ENCODE measurements around the gene PSD4.

The PSD4 gene

DNA sequence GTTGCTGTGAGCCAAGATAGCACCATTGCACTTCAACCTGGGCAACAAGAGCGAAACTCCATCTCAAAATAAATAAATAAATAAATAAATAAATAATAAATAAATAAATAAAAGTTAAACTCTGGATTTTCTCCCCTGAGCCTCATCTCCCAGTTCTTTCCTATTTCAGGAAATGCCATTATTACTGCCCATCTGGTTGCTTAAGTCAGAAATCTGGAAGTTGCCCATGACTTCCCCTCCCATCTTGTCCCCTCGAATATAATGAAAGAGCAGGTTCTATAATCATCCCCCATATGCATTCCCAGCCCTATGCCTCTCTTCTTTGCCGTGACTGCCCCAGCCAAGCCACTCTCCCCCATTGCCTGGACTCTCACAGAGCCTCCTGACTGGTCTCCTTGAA, 4.2 kb upstream of the PSD4 start:
- no peak for DNase-seq

DNA sequence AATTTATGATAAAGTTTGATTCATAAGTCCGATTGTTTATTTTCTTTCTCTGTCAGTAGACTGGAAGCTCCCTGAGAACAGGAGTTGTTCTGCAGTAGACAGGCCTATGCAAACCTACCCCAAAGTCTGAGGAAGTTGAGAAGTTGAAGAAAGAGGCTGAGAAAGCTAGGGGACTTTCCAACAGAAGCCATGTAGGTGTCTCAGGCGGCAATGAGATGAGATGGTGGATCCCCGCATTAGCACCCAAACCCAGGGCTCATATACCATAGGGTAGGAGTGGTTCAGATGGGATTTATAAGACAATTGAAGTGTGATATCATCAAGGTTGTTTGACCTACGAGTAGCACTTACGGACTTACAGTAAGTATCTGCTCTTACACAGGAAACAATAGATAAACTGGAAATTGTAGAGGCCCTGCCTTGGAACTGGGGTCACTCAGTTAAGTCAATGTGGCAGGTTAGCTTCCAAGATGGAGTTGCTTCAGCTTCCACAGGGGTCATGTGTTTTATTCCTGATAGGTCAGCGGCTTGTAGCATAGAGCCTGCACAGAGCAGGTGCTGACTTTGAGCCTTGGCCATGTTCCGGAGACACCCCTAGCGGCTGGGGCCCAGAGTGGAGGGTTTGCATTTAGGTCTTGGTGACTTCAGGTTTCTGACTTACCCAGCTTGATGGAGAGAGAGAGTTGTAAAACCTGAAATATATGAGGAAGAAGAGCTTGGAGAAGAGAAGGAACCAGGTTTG, 2.3 kb upstream of the PSD4 start:
- no peak for DNase-seq

DNA sequence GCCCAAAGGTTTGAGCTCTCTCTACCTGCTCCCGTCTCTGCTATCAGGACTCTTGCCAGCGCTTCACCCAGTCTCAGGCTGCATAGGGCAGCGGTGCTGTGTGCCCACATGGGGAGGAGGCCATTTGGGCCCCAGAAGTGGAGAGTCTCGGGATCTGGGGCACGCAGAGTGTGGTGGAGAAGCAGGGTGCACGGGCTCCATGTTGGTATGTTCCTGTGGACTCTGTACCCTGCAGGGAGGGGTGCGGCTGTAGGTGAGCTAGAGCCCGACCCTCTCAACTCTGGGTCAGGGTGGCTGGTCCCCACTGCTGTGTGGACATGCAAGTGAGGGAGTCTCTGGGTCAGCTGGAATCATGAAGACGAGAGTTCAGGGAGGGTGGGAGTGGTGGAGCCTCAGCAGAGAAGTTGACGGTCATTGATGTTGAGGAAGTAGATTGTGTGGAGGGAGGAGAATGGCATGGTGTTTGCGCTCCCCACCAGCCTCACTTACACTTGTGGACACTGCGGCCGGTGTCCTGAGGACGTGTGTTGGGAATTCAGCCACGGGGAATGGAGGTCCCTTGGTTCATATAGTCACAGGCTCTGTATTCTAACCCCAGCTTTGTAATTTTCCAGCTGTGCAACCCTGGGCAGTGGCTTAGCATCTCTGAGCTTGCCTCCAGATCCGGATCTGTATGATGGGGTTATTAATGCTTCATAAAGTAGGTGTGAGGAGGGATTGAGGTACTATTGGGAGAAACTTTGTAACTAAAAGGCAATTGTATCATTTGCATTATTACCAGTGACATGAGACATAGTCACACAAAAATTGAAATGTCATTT, 840 bp upstream of the PSD4 start:
- DNase-seq = no peak

DNA sequence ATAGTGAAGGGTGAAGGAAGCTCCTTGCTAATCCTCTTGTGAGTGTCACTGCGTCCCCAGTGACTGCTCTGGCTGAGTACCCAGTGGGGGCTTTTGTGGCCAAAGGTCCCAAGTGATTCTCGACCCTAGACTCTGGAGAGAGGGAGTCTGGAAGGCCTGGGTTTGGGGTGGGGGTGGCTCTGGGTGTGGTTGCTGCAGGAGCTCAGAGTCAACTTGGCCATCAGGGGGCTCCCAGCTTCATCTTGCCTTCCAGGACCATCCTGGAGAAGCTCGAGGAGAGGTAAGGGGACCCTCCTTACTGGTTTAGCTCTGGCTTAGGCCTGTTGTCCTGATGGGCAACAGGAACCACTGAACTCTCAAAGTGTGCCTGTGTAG, 592 bp downstream of the PSD4 start:
- no peak for DNase-seq

DNA sequence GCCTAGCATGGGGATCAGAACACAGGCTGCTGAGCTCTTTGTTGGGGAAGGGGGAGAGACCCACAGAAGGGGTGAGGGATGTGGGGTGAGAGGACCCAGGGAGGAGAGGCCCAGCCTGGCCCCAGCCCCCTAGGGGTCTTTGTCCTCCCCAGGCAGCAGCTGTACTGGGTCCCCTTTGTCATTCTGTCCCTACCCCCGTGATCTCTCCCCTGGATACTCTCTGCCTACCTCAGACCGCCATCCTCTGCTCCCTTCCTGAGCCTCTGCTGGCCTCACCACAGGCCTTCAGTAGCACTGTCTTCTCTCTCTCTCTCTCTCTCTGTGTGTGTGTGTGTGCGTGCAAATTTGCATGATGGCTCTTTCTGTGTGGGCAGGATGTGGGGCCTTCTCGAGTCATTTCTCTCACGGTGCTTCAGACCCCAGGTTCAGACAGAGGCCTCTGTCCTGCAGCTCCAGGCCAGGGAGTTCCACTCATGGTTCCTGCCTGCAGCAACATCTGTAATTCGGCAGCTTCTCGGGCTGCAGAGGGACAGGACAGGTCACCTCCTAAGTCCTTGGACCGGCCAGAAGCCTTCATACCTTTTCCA, 1.4 kb downstream of the PSD4 start:
- DNase-seq = no peak

DNA sequence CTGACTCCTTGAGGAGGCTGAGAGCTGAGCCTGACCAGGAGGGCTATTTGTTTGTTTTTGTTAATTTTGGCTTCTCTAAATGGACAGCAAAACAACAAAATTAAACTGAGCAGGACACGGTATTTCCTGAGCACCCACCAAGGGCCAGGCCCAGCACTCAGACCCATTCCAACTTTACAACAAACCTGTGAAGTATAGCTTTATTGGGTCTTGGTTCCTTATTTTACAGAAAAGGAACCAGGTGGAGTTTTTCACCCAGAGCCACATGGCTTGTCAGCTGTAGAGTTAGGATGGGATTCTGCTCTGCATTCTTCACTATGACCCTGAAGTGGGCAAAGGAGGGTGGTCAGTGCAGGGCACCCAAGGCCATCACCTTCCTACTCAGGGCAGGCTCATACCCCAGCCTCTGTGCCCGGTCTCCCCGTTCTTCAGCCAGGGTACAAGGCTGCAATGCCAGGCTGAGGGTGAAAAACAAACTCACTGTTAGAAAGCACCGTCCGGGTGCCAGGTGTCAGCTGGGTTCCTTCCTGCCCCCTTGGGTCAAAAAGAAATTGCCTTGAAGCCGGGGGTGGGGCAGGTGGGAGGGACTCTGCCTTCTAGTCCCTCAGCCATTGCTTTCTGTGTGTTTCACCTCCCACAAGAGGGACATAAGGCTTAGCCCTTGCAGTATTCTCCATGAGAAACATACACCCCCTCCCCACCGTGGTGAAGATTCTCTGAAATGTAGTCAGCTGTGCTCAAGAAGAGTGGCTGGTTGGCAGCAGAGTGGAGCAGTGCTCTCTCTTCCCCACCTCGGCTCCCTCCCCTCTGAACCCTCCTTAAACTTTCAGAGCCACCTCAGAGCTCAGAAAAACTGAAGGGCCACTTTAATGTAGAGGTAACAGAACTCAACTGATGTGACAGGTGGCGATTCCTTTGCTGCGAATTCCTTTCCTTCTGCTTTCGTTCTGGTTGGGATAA, 2.2 kb downstream of the PSD4 start:
- DNase-seq = no peak

DNA sequence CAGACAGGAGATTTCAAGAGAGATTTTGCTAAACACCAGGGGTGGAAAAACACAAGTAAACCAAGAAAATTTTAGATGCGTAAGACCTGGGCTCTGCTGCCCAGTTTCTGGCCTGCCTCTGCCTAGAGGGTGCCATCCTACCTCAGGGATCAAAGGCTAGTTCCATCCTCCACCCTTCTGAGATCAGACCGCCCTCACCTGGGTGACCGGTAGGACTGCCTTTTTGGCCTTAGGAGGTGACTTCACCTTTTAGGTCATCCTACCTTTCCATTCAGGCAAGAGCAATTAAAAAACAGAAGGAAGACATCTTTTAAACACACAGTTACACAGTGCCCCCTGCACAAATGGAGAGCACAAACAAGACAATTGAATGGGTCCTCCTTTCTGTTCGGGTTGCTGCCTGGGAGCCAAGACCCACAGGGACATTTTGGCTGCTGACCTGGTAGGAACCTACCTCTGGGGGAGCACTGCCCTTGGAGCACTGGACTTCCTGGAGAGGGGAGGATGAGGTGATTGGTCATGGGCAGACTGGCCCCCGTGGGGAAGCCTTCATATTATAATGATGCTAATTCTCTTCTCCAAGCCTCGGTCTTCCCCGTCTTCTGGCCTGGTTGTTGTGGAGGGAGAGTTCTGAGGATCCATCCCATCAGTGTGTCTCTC, 3.1 kb downstream of the PSD4 start:
- no peak for DNase-seq

DNA sequence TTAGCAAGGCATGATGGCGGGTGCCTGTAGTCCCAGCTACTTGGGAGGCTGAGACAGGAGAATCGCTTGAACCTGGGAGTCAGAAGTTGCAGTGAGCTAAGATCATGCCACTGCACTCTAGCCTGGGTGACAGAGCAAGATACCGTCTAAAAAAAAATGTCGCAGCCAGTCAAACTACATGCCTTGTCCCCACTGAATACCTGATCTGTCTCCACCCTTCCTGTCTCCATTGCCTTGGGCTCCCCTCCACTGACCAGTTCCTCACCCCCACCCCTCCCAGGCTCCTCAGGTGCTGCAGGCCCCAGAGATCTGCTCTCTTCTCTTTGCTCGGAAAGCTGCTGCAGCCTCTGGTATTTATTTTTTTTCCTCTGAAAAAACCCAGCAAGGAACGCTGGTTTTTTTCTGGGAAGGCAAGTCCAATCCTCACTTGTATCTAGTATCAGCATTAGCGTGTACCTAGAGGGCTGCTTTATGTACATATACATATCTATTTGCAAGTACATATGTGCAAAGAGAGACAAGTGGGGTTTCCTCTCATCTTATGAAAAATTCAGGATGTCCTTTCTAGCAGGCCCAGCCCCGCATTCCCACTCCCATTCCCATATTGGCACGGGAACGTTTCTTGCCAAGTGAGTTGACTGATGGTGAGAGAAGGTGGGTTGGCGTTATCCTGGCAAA, 4.4 kb downstream of the PSD4 start:
- no peak for DNase-seq

DNA sequence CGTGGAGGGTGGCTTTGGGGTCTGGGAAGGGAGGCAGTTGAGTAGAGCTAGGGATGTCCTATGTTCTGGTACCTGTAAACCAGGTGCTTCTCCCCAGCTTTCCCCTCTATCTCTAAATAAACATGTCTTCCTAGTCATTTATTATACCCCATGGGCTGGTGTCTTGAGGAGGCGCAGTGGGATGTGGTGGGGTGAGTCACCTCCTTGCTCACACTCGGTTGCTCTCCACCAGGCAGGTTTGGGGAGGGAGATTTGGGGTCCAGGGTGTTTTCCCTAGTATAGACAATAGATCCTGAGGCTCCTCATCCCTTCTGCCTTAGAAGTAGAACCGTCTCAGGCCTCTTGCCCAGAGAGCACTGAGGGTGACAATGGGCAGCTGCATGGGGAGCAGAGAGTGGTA, 5.1 kb downstream of the PSD4 start:
- no peak for DNase-seq

DNA sequence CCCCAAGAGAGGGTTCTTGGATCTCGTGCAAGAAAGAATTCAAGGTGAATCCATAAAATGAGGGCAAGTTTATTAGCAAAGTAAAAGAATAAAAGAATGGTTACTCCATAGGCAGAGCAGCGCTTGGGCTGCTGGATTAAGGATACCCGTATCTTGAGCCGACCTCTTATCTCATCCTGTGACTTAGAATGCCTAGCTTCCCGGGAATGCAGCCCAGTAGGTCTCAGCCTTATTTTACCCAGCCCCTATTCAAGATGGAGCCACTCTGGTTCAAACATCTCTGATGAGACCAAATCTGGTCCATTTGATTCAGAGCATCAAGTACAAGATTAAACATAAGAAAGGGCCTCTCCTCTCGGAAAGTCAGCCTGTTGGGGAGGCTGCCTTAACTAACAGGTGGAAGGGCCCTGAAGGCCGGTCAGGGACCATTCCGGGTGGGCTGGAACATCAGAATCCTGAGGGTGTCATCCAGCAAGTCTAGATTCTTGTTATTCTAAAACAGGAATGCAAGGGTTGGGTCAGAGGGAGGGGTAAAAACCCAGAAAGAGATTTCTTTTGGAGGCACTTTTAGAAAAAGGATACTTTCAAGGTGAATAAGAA, 5.8 kb downstream of the PSD4 start:
- DNase-seq = no peak

DNA sequence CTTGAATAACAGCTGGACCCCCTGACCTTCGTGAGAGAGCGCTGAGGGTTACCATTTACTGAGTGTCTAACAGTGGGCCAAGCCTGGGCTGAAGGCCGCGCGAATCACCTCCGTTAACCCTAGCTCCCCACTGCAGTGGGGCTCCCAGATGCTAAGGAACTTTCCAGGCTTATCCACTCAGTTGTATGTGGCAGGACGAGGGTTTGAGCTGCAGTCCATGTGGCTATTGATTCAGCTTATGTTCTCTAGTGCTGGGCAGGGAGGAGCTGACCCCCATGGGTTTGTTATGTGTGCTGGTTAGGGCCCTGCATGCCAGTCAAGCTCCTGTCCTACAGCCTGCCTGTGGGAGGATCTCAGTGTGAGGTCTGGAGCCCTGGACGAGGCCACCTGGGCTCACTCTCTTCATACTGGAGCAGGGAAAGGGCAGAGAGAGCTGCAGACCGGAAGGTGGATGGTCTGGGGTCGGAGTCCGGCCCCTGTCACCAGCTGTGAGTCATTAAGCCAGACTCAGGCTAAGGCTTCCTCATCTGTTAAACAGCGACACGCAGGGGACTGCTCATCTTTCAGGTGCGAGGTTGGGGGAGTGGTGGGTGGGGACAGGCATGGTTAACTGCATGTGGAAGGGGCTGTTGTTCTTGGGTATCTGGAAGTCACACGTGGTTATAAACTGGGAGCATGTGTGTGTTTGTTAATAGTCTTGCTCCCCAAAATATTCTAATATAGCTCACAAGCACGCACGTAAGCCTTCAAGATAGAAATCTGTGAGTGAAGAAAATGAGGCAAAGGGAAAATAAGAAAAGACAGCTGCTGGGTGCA, 6.6 kb downstream of the PSD4 start:
- no peak for DNase-seq

DNA sequence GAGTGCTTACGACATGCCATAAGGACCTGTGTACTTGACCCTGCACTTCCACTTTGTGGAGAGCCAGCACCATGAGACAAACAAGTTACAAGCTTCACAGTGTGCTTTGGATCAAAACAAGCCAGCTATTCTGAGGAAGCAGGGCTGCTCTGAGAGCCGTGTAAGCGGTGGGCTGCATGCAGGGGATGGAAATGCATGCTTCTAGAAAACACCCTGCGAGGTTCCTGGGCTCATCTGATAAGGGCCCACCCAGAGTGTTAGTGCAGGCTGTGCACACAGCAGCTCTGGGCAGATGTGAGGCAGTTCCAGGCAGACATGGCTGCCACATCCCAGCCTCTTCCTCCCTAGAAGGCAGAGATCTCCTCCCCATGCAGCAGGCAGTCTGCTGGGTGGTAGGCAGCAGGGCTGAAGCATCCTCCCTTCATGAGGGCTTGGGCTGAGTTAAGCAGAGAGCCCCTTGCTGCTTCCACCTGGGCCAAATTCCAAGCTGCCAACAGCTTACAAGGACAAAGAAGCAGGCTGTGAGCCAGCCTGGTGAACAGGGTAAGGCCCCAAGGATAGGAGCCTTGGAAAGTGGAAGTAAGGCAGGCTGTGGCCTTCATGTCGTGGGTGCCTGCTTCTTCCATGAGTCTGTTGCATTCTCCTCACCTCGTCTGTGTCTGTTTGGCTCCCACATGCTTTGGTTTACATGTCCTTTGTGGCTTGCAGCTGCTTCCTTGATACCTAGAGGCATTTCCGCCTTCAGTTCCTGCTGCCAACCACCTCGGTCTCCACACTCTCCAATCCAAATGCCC, 7.7 kb downstream of the PSD4 start:
- no peak for DNase-seq

DNA sequence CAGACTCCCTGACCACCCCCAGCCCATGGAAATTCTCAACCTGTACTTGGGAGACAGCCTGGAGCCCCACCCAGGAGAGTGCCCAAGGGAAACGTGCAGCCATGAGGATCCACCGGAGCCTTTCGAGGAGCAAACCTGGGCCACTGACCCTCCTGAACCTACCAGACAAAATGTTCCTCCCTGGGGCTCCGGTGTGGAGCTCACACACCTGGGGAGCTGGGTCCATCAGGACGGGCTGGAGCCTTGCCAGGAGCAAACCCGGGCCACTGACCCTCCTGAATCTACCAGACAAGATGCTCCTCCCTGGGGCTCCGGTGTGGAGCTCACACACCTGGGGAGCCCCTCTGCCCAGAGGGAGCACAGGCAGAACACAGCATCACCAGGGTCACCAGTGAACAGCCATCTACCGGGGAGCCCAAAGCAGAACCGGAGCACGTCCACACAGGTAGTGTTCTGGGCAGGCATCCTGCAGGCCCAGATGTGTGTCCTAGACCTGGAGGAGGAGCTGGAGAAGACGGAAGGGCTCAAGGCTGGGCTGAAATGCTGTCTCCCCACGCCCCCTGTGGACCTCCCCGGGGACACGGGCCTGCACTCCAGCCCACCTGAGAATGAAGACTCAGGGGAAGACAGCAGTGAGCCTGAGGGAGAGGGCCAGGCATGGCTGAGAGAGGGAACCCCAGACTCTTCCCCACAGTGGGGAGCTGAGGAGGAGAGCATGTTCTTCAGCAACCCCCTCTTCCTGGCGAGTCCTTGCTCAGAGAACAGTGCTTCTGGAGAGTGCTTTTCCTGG, 8.9 kb downstream of the PSD4 start:
- DNase-seq = no peak

DNA sequence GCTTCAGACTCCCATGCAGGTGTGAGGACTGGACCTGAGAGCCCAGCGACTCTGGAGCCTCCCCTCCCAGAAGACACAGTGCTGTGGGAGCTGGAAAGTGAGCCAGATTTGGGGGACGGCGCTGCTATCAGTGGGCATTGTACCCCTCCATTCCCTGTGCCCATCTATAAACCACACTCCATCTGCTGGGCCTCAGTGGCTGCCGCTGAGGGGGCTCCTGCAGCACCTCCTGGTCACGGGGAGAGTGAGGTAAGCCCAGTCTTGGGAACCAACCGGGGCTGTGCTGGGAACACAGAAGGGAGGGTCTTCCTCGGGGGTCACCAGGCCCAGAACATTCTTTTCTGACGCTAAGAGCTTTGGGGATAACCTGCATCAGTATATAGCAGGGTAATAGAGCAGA, 9.5 kb downstream of the PSD4 start:
- no peak for DNase-seq

DNA sequence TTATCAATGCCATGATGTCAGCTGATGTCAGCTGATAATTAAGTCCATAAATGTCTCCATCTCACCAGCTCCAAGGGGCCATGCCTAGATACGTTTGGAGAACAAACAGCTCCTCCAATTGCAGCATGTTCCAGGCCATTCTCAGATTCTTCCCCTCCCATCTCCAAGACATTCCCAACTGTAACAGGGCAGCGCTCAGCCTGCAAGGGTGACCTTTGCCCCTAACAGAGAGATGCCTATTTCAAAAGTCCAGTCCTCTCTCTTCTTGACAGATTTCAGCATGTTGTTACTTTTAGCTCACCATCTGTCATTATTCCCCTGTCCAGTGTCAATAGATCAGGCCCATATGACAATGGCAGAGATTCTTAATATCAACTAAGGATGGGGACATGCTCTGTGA, 9.9 kb downstream of the PSD4 start:
- no peak for DNase-seq

DNA sequence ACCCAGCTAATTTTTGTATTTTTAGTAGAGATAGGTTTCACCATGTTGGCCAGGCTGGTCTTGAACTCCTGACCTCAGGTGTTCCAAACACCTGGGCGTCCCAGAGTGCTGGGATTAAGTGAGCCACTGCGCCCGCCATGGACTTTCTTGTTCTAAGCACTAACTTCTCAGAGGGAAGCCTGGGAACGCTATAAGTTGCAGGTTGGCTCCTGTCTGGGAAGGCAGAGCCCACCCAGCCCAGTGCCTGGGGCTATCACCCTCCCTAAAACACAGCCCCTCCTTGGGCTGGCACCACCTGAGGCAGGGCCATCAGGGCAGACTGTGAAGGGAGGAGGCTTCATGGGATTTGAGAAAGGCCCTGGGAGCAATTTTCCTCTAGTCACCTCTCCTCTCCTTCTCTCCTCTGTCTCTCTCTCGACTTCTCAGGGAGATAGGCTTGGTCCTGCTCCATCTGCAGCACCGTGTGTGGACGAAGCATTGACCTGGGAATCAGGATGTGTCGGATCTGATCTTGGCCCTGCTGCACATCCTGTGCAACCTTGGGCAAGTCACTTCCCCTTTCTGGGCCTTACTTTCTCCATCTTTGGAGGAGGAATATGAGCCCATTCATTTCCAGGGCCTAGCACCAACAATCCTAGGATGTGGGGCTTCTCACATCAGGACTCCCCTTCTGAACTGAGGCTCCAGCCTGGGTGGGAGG, 10.9 kb downstream of the PSD4 start:
- DNase-seq = no peak

DNA sequence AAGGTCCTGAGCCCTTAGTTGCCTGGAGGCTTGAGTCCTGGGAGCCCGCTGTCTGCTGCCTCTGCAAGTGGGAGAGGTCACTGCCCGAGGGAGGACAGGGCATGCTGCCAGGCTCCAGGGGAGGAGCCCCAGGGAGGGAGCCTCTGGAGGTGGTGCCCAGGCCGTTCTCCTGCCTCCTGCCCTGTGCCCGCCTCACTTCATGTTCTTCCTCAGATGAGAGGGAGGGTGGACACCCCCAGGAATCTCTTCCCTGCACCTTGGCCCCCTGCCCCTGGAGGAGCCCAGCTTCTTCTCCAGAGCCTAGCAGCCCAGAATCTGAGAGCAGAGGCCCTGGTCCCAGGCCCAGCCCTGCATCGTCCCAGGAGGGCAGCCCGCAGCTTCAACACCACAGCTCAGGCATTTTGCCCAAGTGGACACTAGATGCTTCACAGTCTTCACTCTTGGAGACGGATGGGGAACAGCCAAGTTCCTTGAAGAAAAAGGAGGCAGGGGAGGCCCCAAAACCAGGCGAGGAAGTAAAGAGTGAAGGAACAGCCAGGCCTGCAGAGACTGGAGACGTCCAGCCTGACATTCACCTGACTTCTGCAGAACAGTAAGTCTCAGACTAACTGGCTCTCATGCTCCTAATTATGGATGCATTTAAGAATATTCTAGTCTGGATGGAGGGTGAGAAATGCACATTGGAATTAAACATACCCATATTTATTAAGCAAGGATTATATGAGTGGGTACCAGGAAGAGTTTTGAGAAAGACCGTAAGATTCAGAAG, 12.1 kb downstream of the PSD4 start:
- DNase-seq = no peak

Data from left hindlimb (tissue), 1 donor.